Glomerular endothelial cell (primary cell): ENCODE results near the gene STARD13. TPM values are rescaled to one million over a fixed set of nuclear protein-coding genes. Genes with fewer than 3 reads are reported as not detected.

Experiments
- DNase-seq: peaks from one replicate; pipeline ENCODE4 v3.0.0-alpha.2; 2011; ENCODE audit warnings: low read depth, low spot score; ENCODE audit errors: extremely low read depth
- total RNA-seq: library from RNA; depleted of rRNA; stranded (reverse); fragments of >200 nt; gene quantifications from 2 replicates; pipeline ENCODE4 v1.2.3, GENCODE V29; 2015

Gene STARD13
- total RNA-seq, 1 donor from 2014 or later = 28.4 TPM

GRCh38 chr13:33277037-33277740 is 8.4 kb downstream of the STARD13 start:
- no peak for DNase-seq

GRCh38 chr13:33276570-33276969 is 9.0 kb downstream of the STARD13 start:
- DNase-seq = no peak

DNA sequence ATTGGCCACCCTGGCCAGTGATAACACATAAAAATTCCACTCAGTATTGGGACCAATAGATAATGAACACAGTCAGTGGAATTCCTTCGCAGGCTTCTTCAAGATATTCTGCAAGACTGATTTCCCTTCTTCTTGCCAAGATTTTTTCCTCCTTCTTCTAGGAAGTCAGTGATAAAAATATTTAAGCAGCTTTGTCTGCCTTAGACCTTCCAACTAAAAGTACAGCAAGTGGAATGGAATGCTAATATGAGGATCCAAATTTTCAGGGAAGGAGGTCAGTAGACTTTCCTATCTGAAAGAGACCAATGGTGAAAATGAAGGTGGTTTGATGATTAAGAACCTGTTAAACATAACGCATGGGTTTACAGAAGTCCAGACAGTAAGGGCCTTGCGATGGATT is 9.6 kb downstream of the STARD13 start:
- no peak for DNase-seq

DNA sequence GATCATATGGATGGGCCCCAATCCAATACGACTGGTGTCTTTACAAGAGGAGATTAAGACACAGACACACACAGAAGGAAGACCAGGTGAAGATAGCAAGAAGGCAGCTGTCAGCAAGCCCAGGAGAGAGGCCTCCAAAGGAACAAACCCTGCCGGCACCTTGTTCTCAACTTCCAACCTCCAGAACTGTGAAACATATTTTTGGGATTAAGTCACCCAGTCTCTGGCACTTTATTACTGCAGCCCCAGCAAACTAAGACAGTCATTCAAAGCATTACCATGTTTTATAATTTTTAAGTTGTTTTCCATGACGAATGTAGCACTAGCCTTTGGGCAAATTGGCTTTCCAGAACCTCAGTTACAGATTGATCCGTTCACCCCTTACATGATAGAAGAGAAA is 11.3 kb downstream of the STARD13 start:
- DNase-seq = no peak

- no peak for DNase-seq
Measured at GRCh38 chr13:33272531-33273124, 12.9 kb downstream of the STARD13 start.

DNA sequence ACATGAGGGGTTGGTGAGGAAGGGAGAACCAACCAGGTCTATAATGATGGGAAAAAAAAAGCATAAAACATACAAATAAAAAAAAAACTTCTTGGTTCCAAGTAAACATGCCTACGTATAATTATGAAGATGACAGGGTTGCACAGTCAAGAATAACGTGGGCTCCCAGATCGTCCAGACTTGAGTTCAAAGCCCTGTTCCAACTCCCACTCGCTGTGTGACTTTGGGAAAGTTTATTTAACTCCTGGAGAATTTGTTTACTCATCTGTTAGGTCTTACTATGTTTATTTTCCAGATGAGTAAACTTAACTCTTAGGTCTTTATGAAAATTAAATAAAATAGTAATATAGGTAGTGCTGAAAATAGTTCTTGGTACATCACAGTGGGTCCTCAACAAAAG is 13.8 kb downstream of the STARD13 start:
- no peak for DNase-seq

DNA sequence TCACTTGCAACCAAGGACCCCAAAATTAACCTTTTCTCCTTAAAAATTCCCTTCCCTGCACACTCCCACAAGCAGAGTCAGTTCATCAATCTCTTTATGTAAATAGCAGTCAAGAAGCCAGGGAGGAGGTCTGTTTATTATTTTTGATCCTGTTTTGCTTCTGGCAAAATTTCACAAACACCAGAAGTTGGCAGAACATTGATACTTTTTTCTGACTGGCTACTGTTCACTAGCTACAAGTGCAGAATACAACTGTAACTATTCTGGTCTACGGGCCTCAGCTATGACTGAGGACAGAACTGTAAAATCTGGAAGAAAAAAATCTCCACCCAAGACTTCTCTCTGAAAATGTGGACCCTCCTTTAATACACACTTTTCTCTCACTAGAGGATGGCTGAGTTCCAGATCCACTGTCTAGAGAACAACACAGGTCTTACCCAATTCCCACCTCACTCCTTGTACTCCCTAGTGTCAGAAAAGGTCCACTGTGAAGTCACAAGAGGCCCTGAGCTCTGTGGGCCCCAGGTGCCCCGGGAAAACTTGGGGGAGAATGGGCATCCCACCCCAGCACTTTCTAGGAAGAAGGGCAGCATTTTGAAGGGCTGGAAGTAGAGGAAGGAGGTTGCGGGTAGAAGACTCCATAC is 14.5 kb downstream of the STARD13 start:
- DNase-seq = no peak

DNA sequence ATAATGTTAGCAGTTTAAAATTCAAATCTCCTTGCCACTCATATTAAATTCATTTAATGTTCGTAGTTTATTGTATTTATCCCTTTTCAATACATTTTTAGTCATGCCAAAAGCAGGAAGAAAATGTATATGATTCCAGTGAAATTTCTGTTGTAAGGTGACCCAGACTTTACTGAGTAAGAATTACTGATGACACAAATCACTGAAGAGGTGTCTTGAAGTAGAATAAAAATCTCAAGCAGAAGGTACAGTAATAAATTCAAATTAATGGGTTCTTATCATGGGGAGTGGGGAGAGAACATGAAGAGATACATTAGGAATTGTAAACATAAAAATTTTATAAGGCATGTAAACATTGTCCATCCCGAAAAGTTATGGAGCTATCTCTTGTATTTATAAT is 19.9 kb downstream of the STARD13 start:
- no peak for DNase-seq

- DNase-seq = no peak
Measured at GRCh38 chr13:33265133-33265532, 20.4 kb downstream of the STARD13 start.

DNA sequence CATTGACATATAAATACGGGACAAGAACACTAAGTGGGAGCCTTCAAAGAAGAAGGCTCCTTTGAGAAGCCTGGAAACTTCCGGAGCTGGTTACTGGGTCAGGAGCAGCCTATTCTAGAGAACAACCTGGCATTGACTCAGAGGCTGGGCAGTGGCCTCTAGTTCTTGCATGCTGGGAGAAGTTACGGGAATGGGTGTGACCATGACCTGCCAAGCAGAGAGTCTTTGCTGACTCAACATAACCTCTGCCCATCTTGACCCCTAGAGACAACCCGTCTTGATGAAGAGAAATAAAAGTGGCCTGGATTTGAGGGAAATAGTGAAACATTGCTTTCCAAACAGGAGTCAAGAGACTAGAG is 21.0 kb downstream of the STARD13 start:
- no peak for DNase-seq

- no peak for DNase-seq
Measured at GRCh38 chr13:33263976-33264619, 21.5 kb downstream of the STARD13 start.

- no peak for DNase-seq
Measured at GRCh38 chr13:33263484-33263883, 22.1 kb downstream of the STARD13 start.

- no peak for DNase-seq
Measured at GRCh38 chr13:33262997-33263396, 22.6 kb downstream of the STARD13 start.

- no peak for DNase-seq
Measured at GRCh38 chr13:33262594-33262993, 23.0 kb downstream of the STARD13 start.

- no peak for DNase-seq
Measured at GRCh38 chr13:33262062-33262487, 23.5 kb downstream of the STARD13 start.

DNA sequence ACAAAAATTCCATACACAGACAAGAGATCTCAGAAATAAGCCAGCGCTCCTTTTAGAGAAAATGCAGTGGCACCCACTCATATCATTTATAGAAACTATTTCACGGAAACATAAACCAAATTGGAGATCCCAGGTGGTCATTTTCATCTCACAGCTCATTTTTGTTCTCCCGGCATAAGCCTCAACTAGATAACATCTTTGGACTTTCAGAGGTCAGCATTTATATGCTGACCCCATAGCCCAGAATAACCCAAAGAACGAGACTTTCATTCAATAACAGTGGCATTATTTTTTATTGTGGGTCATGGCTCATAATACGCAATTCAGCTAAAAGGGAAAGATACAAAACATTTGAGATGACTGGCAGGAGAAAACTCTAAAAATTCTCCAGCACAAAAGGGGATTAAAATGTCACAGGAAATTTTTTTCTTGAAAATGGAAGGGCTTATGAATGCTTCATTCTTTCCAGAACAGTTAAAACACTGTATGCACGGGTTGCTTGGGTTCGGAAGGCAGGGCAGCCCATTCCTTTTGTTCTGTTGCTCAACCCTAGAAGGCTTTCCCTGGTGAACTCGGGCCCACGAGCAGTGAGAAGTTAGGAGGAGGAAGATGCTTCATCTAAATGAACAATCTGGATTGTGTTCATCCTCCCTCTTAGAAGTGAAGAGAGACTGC is 24.0 kb downstream of the STARD13 start:
- no peak for DNase-seq

GRCh38 chr13:33260168-33261098 is 25.1 kb downstream of the STARD13 start:
- DNase-seq = no peak

GRCh38 chr13:33259296-33259695 is 26.3 kb downstream of the STARD13 start:
- no peak for DNase-seq

DNA sequence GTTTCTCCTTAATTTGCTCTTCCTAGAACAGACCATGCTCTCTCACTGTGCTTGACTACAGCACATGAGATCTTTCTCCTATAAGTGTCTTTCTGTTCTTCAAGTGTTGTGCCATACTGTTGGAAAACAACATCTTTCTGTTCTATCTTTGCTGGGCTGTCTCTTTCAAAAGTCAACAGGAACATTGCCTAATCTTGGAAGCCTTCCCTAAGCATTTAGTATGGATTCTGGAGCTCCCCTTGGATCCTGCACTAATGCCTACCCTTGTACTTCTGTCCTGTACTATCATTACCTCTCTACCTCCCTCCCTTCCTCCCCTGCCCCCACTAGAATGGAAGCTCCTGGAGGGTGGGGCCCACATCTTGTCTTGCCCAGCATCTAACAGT is 26.8 kb downstream of the STARD13 start:
- no peak for DNase-seq
